ENCODE measurements around the gene LMLN.

- TF ChIP-seq POLR2A (IDR thresholded peaks at IDR 0.05; ENCODE audit: low read length) (no peak), CTCF (IDR thresholded peaks at IDR 0.05) (no peak), PBX3 (IDR thresholded peaks at IDR 0.05) (no peak), EP300 (IDR thresholded peaks at IDR 0.05) (no peak), HMGXB4 (CRISPR knock-in tag; IDR thresholded peaks at IDR 0.05; ENCODE audit: borderline replicate concordance) (no peak), USF2 (IDR thresholded peaks at IDR 0.05) (no peak), RAD21 (conservative IDR thresholded peaks at IDR 0.05 in 1 of 2, IDR thresholded peaks at IDR 0.05 in 1 of 2) (no peak)
Observed at GRCh38 chr3:198062068-198062465, 102.0 kb downstream of the LMLN start.

Measured in A549 (cell line).